ENCODE data around the gene KRT14.
"Not testable (repeated sequence)": the region's sequence is repeated elsewhere in the genome, so short reads cannot be mapped to it uniquely, and the experiment has no call there.

Gene KRT14

DNA sequence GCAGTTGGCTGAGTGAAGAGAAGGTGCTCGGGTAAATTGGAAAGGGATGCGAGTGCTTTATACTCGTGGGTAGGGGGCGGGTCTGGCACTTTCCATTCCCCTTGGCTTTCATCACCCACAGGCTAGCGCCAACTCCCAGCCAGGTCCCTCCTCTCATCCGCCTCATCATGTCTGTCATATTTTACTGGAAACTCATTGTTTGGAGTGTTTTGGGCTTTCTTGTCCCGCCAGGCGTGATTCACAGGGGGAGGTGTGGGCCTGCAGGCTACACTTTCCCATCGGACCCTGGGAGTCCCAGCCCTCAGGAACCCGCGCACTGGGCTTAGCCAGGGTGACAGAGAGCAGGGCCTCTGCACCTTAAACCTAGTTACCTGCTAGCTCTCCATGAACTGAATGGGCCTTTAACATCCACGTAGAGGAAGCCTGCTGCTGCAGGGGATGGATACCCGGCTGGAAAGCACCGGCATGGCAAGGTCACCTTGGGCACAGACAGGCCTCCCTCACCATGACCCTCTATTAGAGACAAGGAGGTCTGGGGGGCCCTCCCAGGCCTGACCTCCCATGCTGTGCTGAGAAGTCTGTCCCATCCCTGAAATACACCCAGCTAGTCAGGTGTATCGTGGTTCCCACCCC is at the start of gene KRT14:
Gene KRT14, minus strand, starts transcription at position 33 of the 633 bp plus-strand sequence. CDS start 61 bp downstream, outside the sequence.
- no peak for DNase-seq

- DNase-seq, result no peak
These were observed 48.7 kb upstream of the KRT14 start for GRCh38 chr17:41635121-41636097.

- no peak for DNase-seq
These were observed 47.9 kb upstream of the KRT14 start for GRCh38 chr17:41634639-41635038.

GRCh38 chr17:41633556-41634199 is 47.0 kb upstream of the KRT14 start:
- DNase-seq, result peak in 1 of 3 experiments; percentile 19

DNA sequence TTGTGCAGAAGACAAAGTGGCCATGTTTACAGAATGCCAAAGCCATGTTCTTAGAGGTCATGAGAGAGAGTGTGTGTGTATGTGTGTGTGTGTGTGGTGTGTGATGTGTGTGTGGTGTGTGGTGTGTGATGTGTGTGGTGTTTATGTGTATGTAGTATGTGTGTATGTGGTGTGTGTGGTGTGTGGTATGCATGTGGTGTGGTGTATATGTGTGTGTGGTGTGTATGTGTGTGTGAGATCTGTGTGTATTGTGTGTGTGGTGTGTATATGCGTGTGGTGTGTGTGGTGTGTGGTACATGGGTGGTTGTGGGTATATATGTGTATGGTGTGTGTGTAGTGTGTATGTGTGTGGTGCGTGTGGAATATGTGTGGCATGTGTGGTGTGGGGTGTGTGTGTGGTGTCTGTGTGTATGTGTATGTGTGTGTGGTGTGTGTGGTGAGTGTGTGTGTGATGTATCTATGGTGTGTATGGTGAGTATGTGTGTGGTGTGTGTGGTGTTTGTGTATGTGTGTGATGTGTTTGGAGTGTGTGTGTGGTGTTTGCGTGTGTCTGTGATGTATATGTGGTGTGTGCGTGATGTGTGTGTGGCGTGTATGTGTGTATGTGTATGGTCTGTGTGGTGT is 45.9 kb upstream of the KRT14 start:
- DNase-seq, result no peak

DNA sequence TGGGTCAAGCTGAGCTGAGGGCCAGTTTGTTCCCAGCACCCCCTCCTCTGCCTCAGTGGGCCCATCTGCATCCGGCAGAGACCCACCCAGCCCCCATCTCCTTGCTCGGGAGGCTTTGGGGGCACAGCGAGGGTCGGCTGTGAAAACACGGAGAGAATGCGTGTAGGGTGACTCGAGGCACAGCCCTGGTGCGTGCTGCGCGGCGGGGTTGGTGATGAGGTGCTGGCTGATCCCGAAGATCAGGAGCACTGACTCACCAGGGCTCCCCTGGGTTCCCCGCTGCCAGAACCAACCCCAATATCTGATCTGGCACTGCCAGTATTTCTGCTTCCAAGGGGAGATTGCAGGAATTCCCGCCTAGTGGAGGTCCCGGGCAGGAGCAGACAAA is 45.2 kb upstream of the KRT14 start:
- no peak for DNase-seq

DNA sequence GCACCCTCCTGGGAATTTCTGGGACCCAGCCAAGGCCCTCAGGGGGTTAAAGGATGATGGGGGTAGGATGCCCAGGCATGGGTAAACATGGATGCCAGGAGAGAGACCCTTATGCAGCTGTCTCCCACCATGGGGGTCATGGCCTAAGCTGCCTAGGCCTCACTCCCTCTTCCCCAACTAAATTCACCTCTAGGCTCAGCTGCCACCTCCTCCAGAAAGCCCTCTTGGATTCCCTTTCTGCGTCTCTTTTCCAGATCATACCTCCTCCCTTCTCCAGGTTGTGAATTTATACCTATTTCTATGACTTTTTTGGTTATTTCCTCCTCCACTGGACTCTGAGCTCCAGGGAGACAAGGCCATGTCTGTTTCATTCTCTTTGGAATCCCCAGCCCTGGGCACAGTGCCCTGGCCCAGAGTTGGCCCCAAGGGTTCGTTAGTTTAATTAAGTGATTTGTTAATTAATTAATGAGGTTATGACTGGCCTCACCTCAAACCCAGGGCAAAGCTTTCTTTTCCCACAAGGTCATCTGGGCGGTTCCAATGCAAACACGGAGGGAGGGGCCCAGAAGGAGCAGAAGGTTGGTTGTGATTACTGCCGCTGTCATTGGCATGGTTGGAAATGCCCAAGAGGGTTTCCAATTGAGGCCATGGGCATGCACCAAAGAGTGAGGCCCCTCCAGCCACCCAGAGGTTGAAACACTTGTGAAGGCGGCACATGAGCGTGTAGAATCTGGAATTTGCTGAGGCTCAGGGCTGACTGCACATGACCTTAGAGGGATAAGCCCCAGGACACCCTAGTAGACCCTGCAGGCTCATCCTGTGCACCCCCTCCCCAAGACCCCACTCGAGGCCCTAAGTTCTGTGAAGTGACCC is 44.6 kb upstream of the KRT14 start:
- no peak for DNase-seq

DNA sequence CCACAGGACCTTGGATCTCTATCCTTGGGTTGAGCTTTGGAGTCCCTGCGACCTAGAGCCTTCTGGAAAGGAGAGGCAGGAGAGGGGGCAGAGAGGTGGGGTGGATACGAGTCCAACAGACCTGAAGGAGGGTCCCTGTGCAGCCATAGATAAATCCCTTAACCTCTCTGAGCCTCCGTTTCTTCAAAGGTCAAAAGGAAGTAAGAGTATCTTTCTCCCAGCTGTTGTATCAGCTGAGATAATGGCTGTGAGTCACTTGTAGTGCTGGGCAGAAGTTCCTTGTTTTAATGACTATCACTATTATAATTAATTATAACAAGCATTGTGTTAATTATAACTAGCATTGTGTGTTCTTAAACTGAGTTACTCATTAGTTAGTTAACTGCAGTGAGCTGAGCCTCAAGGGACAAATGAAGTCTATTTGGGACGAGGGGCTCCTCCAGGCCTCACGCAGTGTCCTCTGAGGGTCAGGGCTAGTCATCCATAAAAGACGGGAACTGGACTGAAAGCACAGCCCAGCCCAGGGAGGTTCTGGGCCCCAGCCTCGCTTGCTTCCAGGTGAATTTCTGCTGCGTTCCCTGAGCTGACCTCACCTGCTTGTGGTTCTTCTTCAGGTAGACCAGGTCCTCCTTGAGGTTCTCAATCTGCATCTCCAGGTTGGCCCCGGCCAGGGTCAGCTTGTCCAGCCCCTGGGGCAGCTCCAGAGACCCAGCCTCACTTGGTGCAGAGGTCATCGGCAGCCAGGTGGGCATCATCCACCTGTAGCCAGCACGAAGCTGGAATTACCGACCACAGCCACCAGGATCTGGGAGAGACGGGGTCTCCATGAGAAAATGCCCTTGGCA is 43.4 kb upstream of the KRT14 start:
- DNase-seq, result no peak

- DNase-seq, result no peak
These were observed 42.6 kb upstream of the KRT14 start for GRCh38 chr17:41629316-41629715.

- not testable (repeated sequence) for DNase-seq
These were observed 42.0 kb upstream of the KRT14 start for GRCh38 chr17:41628621-41629255.

DNA sequence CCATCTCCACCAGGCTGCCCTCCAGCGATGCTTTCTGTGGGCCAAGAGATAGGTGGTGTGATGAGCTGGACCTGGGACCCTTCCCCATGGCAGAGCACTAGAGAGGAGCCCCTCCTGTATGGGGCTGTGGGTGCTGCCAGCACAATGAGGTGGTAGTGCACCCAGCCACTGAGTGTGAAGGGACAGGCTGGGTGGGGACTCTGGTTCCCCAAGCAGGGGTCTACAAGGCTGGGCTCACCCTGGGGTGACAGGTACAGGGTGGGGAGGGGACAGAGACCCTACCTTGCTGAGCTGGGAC is 41.3 kb upstream of the KRT14 start:
- not testable (repeated sequence) for DNase-seq

- DNase-seq, result no peak
These were observed 40.8 kb upstream of the KRT14 start for GRCh38 chr17:41627316-41628072.

GRCh38 chr17:41626914-41627295 is 40.2 kb upstream of the KRT14 start:
- DNase-seq, result not testable (repeated sequence)

GRCh38 chr17:41626028-41626913 is 39.6 kb upstream of the KRT14 start:
- not testable (repeated sequence) for DNase-seq

- DNase-seq, result no peak
These were observed 38.9 kb upstream of the KRT14 start for GRCh38 chr17:41625602-41626001.

- no peak for DNase-seq
These were observed 37.8 kb upstream of the KRT14 start, which contains the start of gene KRT17 for GRCh38 chr17:41624208-41625101. Gene KRT17 (minus strand): TSS chr17:41624575. CDS start chr17:41624509, 66 bp downstream.

DNA sequence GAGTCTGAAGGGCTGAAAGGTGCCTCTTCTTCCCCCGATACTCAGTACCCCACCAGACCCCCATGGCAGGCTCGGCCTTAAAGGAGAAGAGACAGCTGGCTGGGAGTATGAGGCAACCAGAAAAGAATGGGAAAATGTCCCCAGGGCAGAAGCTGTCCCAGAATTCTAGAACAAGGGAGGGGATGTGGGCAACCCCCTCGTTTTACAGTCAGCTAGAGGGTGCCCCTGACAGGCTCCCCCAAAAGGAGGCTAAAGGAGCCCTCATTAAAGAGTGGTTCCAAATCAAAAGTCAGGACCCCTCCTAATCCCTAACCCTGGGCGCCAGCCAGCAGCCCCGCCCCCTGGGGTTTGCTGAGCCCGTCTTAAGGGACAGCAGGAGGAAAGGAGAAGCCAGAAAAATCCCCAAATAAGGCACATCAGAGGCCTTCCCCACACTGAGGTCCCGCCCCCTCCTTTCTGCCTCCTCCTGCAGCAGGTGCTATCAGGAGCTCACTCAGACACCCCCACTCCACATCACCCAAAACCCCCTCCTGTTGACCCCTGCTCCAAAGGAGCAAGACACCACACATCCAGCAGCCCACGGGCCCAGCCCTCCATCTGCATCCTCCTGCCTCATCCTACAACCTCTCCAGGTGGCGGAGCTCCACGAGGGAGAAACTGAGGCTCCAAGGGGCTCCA is 36.6 kb upstream of the KRT14 start:
- not testable (repeated sequence) for DNase-seq

Data from NCI-H1417 (cell line).